SHP77 (cell line): ENCODE results near the gene FTSJ1.
A peak's percentile ranks its signal among the peaks of the same experiment; 100 is the strongest.
"Not testable (repeated sequence)": the region's sequence is repeated elsewhere in the genome, so short reads cannot be mapped to it uniquely, and the experiment has no call there.

Experiments
- DNase-seq, 2 experiments: peaks; one replicate each; lab custom pipeline; 2025; lab: John Stamatoyannopoulos, UW

Gene FTSJ1, protein sequence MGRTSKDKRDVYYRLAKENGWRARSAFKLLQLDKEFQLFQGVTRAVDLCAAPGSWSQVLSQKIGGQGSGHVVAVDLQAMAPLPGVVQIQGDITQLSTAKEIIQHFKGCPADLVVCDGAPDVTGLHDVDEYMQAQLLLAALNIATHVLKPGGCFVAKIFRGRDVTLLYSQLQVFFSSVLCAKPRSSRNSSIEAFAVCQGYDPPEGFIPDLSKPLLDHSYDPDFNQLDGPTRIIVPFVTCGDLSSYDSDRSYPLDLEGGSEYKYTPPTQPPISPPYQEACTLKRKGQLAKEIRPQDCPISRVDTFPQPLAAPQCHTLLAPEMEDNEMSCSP

DNA sequence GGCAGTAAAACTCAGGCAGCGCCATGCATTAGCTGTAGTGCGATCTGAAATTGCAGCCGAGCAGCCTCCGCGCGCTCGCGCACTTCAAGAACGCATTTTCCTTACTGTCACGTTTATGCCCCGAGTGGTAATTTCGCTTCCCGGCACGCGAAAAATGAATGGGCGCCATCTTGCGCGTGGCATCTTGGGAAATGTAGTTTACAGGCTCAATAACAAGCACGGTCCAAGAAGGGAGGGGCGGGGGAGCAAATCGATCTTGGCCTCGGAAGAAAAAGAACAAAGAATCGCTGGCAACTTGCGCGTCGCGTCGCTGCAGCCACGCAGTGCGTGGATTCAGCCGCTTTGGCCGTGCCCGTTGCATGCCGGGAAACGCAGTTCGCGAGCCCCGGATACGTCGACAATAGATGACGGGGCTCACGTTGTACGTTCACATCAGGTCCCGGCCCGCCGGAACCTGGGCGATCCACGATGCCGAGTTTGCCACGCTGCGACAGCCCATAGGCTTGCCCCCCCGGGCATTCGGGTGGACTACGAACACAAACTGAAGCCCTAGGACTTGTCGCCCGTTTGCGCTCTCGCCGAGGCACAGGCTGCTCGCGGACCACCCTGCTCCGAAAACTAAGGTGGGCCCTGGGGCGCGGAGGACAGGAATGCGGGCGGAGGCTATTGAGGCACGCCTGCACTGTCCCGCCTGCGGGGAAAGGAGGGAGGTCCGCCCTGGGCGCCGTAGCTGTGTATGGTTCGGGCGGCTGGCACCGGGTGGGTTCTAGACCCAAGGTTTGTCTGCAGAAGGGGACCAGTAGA lies at the start of gene FTSJ1:
TSS of gene FTSJ1 (plus strand) at position 426 of the 804 bp plus-strand sequence. CDS start 1,849 bp downstream, outside the sequence.
- peak; percentile 69 to 89 for DNase-seq

DNA sequence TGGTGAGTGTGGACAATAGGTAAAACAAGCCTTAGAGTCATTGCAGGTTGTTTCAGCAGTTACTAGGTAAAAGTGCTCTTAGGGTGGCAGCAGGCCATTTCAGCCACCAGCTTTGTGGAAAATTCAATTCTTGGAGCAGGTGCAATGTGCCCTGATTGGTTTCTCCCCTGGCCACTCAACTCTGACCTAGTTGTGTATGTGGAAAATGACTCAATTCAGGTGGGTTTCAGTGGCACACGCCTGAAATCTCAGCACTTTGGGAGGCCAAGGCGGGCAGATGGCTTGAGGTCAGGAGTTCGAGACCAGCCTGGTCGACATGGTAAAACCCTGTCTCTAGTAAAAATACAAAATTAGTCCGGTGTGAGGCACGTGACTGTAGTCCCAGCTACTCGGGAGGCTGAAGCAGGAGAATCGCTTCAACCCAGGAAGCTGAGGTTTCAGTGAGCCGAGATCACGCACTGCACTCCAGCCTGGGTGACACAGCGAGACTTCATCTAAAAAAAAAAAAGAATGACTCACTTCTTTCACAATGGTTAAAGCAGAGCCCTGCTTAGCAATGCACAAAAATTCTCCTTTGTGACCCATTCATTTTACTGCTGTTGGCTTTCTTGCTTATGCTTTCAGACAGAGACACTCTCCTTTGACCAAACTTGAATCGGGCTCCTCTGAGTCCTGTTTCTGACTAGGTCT lies 48.8 kb upstream of the FTSJ1 start:
- not testable (repeated sequence) for DNase-seq

DNA sequence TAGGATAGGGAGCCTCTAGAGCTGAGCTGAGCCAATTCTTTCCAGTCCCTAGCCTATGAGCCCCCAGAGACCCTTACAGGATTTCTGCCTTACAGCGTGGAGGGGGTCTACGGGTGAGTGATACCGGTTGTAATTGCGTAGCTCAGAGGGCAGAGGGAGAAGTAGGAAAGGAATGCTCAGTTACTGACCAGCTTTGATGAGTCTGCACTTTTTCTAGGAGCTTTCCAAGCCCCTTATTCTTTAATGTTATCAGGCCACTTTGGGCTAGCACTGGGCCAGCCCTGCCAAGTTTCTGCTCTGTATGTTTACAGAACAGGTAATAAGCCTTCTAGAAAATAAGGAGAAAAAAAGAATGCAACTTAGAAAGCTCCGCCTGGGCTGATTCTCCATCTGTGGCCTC lies 46.4 kb upstream of the FTSJ1 start:
- not testable (repeated sequence) for DNase-seq

DNA sequence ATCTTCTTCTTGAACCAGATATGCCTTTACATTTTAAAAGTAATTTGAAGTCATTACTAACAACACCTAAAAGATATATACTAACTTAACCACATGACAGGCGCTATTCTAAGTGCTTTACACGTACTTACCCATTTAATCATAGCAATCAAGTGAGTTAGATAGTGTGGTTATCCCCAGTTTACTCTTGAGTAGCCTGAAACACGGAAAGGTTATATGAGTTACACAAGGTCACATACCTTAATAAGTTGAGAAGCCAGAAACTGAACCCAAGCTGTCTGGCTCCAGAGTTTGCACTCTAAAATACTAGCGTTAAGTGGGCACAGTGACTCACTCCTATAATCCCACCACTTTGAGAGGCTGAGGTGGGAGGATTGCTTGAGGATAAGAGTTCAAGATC lies 45.8 kb upstream of the FTSJ1 start:
- not testable (repeated sequence) for DNase-seq

DNA sequence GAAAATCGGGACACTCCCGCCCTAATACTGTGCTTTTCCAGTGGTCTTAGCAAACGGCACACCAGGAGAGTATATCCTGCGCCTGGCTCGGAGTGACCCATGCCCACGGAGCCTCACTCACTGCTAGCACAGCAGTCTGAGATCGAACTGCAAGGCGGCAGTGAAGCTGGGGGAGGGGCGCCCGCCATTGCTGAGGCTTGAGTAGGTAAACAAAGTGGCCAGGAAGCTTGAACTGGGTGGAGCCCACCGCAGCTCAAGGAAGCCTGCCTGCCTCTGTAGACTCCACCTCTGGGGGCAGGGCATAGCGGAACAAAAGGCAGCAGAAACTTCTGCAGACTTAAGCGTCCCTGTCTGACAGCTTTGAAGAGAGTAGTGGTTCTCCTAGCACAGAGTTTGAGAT lies 42.3 kb upstream of the FTSJ1 start:
- DNase-seq = not testable (repeated sequence)

DNA sequence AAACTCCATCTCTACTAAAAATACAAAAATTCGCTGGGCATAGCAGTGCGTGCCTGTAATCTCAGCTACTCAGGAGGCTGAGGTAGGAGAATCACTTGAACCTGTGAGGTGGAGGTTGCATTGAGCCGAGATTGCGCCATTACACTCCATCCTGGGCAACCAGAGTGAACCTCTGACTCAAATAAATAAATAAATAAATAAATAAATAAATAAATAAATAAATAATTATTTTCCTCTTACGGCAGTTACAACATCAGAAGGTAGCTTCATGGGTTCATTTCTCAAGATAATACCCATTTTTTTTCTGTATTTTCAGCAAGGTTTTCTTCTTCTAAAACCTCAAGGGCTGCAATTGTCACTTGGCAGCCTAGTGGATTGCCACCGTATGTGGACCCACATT lies 28.8 kb upstream of the FTSJ1 start:
- DNase-seq = not testable (repeated sequence)

DNA sequence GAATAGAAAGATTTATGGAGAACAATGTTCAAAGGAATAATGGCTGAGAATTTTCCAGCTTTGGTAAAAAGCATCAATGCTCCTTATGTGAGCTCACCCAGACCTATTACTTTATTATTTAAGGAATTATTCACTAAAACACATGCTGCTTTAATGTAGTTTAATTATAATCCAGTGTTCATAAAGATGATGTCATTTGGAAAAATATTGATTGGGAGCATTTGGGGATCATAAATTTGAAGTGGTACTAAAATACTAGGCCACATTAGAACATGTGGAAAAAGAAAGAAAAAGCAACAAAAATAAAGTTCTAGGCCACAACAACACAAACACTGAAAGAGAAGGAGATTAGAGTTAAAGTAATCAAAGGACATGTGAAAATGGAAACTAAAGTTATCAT lies 25.9 kb upstream of the FTSJ1 start:
- no peak for DNase-seq

DNA sequence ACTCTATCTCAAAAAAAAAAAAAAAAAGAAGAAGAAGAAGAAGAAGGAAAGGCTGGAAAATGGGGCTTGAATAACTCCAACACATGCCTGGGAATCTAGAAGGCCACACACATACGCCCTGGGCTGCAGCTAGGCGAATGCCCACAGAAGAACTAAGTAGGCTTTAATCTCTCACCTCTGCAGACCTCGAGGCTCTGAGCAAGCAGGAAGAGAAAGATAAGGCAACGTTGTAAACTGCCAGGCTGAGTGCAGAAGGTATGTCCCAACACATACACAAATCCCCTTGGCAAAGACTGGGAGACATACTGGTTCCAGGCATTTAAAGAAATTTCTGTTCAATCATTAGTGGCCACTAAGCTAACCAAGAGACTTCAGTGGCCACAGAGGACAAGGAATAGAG lies 24.3 kb upstream of the FTSJ1 start:
- DNase-seq = no peak

DNA sequence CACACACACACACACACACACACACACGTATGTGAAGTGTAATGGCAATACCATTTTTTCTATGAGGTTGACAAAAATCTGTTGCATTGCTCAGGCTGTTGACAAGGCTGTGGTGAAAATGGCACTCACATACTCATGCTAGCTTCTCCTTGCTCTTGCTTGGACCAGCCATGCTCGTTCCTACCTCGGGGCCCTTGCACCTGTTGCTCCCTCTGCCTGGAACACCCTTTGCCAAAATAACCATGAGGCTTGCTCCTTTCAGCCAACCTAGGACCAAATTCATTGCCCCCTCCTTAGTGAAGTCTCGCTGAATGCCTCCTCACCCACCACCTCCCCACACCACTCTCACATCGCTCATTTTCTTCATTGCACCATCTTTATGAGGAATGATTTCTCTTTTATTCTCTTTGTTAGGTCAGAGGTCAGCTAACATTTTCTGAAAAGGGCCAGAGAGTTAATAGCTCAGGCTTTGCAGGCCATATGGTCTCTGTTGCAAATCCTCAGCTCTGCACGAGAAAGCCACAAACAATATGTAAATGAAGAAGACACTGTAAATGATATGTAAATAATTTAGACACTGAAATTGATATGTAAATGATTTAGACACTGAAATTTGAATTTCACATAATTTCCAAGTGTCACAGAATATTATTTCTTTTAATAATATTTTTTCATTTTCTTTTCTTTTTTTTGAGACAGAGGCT lies 19.2 kb upstream of the FTSJ1 start:
- DNase-seq = no peak

DNA sequence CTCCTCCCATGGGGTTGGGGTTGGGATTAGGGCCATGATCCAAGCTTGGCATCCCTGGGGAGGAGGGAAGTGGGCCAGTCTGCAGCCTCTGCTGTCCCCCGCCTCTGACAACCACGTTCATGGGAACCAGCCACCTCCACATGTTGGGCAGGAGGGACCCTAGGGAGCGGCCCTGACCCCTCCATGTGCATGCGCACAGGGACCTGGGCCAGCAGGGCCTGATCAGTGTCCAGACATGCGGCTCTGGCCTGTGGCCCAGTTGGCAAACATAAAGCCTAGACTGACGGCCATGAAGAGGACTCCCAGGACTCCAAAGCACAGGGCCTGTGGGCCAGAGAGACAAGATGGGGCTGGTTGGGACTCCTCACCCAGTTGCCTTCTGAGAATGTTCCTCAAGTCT lies 17.3 kb upstream of the FTSJ1 start:
- no peak for DNase-seq

DNA sequence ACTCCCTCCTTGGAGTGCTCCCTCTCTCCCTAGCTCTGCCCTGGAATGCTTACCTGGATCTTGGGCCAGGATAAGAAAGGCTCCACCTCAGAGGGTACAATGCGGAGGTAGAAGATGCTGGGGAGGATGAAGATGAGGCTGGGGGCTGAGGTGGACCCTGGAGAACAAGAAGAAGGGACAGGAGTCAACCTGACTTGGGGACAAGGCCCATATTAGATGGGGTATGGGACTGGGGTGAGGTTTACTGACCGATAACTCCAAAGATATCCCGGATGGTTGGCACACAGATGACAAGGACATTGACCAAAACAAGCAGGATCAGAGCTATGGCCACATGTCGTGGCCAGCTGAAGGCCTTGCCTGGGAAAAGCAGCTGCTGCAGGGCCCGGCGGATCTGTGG lies 16.5 kb upstream of the FTSJ1 start:
- DNase-seq = no peak

DNA sequence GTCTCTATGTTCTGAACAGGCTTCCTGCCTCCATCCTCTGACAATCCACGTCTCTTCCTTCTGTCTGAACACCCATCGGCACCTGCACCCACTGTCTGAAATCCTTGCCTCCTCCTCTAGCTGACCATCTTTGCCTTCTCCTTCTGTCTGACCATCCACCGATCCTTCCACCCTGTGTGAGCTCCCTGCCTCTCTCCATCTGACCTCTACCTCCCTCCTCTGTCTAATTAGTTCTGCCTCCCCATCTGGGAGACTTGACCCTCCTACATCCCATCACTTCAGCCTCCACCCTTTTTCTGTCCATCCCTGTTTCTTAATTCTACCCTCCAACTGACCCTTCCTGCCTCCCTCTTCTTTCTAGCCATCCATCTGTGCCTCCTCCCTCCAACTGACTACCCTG lies 16.0 kb upstream of the FTSJ1 start:
- DNase-seq = no peak

DNA sequence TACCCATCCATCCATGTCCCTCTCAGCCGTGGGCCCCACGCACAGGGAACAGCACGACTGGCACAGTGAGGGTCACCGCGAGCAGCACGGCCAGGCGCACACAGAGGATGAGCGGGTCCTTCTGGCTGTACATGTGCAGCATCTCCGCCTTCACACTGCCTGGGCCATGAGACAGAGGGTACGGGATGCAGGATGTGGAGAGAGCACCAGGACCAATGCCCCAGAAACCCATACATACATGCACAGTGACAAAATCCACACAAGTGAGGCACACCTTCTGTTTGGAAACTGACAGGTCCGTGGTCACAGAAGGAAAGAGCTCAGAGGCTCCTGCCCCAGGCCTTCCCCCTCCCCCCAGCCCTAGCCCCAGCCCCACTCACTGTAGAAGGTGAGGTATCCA lies 15.4 kb upstream of the FTSJ1 start:
- DNase-seq = no peak

DNA sequence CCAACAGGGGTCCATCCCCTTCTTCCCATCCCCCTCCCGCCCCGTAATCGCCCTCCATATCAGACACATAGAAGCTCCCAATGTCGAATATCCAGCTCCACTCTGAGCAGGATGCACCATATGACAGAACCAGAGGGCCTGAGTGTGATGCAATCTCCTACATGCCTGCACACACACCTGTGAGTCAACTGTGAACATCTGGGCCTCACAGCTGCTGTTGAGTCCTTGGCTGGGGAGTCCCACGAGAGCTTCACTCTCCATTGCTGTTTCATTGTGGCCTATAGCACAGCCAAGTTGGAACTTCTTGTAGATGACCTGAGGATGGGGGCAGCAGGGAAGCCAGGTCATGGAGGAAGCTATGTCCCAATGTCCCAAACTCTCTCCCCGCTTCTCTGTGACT lies 14.2 kb upstream of the FTSJ1 start:
- DNase-seq = no peak

DNA sequence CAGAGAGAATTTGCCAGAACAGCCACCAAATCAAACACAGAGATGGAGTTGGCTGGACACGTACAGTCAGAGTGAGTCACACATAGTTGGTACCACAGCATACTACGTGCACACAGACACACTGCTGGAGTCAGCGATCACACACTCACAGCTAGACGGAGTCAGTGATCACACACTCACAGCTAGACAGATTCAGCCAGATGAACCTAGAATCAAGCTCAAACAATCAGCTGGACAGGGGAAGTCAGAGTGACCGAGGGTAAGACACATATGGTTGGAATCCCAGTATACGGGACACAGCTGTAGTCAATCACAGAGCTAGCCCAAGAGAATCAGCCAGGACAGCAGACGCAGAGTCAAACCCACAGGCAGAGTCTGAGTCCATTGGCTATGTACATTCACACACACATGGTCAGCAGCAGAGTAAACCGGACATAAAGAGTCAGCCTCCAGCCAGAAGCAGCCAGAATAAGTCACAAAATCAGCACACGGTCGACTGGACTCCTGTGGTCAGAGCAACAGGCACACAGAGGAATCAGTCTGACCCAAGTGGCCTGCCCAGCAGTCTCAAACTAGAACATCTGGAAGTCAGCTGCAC lies 10.6 kb upstream of the FTSJ1 start:
- DNase-seq = no peak

DNA sequence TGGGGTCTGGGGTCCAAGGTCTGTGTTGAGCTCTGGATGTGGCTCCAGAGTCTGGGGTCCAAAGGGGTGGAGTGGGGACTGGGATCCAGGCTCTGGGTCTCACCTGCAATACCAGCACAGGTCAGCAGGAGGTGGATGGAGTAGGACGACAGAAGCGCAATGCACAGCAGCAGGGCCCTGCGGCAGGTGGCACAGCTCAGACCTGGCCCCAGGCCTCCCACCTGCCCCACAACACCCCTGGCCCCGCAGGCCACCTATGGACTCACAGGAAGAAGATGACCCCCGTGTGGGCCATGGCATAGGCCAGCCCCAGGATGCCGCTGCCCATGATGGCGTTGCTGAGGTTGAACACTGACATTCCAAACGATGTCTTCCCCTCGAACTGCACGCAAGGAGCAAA lies 9.3 kb upstream of the FTSJ1 start:
- DNase-seq = no peak

DNA sequence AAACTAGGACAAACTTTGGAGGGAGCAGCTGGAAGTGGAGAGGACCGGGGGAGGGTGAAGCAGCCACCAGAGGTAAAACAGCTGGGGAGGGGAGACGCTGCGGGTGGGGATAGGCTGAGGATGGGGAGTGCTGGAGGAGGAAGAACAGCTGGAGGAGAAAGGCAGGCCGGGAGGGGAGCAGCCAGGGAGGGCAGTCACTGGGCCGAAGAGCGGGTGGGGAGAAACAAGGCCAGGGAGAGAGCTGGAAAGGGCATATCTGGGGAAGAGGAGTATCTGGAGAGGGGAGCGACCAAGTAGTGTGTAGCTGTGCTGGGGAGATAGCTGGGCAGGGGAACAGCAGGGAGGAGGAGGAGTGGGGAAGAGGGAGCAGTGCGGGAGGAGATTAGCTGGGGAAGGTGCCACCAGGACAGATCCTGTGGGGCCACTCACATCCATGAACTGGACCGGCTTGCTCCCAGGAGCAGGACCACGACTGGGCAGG lies 8.7 kb upstream of the FTSJ1 start:
- DNase-seq = no peak

DNA sequence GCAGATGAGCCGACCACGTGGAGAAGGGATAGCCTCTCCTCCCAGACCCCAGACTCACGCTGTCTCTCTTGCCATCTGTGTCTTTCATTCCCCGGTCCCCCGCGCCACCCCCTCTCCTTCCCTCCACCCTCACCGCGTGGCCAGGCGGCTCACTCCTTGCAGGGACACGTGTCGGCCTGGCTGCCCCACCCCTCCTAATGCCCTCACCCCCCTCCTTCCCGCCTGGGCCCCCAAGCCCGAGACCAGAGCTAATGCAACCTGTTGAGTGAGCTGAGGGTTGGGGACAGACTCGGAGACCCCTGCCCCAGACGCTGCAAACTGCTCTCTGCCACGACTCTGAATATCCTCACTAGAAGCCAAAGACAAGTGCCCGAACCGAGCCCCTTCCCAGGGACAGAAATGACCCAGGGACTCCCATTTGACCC lies 7.7 kb upstream of the FTSJ1 start:
- no peak for DNase-seq

DNA sequence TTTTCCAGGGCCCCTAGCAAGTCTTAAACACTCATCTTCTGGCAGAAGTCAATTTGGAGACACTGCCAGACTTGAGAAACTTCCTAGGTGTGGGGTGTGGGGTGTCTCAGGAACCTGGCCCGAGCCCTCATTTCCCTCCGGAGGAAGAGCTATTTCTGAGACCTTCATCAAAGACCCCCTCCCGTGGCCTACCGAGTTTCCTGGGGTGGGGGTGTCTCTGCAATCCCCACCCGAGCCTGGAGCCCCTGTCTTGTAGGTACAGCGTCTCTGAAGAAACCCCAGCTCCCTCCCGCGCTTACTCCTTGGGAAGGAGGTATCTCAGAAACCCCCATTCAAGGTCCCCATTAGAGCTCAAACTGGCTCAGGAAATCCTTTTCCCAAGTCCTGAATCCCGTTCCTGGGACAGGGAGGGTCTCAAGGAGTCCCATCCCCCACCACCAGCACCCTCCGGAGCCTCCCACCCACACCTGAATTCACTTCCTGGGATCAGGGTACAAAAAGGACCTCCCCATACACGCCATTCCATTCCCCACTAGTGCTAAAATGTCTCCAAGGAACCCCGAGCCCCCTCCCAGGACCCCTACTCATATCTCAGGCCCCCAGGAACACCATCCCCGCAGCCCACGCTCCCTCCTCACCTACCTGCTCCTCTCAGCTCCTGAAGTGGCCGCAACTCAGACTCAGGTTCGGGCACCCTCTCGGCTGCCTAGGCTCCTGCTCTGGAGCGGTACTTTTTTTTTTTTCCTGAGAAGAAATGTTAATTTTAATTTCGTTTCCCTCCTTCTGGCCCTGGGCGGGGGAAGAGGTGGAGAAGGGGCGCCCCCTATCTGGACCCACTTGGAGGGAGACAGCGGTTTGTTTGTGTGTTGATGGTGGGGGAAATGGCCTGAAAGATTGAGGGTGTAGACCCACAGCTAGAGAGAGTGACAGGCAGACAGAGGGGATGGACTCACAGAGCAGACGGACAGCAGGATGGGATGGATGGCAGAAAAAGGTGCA lies 7.0 kb upstream of the FTSJ1 start:
- DNase-seq = no peak

DNA sequence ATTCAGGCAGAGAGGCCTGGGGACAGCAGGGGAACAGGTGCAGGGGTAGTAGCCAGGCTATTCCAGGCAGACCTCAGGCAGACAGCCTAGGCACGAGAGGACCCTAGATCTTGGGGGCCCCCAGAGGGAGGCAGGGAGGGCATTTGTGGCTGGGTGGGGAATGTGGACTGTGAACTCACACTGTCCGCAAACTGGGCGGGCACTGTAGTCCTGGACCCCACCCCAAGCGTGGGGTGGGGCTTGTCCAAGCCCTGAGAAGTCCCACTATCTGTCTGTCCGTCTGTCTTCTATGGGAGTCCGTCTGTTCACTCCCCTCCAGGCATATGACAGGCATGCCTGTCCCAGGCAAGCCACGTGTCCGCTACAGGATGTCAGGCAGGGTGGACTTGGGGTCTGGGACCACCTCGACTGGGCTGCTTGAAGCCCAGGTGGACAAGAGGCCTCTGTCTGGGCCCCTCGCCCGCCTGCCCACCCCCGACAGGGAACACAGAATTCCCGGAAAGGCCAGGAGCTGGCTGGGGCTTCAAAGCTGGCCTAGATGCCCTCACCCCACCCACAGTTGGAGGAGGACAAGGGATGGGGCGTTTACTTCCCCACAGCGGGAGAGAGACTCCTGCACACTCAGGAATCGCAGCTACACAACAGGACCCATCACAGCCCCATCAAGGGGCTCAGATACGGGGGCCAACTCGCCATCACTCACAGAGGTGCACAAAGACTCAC lies 5.7 kb upstream of the FTSJ1 start, which contains the start of gene SLC38A5:
TSS of gene SLC38A5 (minus strand) at position 151 of the 723 bp plus-strand sequence. CDS start 2,336 bp downstream, outside the sequence.
- no peak for DNase-seq
